Nucleus accumbens (tissue), 56 donors: Measurements from ENCODE around the gene CDCA3.
A peak's percentile ranks its signal among the peaks of the same experiment; 100 is the strongest.

Experiments used
- DNase-seq, 56 donors: peaks; one replicate each; lab custom pipeline; 2025; lab: John Stamatoyannopoulos, UW

CDCA3 gene

GRCh38 chr12:6858799-6859198 is 7.7 kb upstream of the CDCA3 start:
- DNase-seq, result no peak

DNA sequence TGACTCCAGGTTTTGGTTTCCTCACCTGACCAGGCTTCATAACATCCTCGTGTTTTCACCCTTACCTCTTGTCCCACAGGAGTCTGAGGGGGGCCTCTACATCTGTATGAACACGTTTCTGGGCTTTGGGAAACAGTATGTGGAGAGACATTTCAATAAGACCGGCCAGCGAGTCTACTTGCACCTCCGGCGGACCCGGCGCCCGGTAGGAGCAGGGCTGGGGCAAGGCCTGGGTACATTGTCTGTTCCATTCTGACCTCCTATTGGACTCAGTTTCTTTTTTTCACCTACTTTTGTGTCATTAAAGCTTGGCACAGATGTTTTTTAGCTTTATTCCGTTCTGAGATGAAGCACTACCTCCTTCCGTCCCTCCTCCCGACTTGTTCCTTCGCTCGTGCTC is 4.2 kb upstream of the CDCA3 start:
- no peak for DNase-seq

- DNase-seq, result no peak
These were observed 3.0 kb upstream of the CDCA3 start for GRCh38 chr12:6854036-6854435.

- DNase-seq, result no peak
These were observed 2.5 kb upstream of the CDCA3 start for GRCh38 chr12:6853626-6854025.

- DNase-seq, result peak in 45 of 56 donors; percentile 16 to 73 (median 52)
These were observed 1.7 kb upstream of the CDCA3 start for GRCh38 chr12:6852651-6853354.

DNA sequence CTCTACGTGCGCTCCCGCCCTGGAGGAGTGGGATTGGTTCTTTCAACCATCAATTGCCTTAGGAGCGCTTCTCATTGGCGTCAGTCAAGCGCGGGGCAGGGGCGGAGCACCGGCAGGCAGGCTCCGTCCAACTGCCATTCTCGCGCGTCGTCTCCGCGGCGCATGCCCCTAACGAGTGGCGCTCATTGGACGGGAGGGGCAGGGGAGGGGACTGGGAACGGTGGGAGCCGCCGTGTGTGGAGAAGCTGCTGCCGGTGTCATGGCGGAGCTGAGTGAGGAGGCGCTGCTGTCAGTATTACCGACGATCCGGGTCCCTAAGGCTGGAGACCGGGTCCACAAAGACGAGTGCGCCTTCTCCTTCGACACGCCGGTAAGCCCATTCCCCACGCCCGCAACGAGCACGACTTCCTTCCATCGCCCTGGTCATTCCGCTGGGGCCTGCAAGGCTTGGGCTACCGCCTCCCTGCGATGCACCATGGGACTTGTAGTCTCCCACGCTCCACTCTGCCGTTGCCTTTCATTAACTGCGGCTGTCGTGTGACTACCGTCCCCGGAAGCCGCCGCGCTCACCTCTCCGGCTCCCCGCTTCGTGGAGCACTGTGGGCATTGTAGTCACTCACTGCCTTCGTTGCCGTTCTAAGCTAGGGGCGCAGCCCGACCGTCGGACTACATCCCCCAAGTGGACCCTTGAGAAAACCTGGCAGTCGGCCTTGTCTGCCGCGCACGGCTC is 1.0 kb upstream of the CDCA3 start, which contains the start of gene USP5:
Gene USP5 (plus strand): TSS at position 230 of the 730 bp plus-strand sequence. CDS start 30 bp downstream, at position 260.
- peak; percentile 98 to 100 (median 100) for DNase-seq

GRCh38 chr12:6850796-6851152 is 312 bp downstream of the CDCA3 start:
- DNase-seq, result no peak

DNA sequence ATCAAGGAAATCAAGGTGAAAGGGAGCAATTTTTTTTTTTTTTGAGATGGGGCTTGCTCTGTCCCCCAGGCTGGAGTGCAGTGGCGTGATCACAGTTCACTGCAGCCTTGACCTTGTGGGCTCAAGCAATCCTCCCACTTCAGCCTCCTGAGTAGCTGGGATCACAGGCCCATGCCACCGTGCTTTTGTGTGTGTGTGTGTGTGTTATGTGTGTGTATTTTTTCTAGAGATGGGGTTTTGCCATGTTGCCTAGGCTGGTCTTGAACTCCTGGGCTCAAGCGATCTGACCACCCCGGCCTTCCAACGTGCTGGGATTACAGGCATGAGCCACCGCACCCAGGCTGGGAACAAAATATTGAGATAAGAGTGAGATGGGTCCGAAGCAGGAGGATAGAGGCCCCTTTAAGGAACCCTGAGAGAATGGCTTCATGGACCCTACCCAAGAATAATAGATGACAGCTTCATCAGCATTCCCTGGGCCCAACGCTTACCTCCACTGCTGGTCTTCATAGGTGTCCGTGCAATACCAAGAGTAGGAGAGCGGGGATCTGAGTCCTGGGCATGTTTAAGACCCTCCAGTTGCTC is 1.0 kb downstream of the CDCA3 start:
- no peak for DNase-seq

GRCh38 chr12:6849427-6849826 is 1.7 kb downstream of the CDCA3 start:
- DNase-seq, result no peak

DNA sequence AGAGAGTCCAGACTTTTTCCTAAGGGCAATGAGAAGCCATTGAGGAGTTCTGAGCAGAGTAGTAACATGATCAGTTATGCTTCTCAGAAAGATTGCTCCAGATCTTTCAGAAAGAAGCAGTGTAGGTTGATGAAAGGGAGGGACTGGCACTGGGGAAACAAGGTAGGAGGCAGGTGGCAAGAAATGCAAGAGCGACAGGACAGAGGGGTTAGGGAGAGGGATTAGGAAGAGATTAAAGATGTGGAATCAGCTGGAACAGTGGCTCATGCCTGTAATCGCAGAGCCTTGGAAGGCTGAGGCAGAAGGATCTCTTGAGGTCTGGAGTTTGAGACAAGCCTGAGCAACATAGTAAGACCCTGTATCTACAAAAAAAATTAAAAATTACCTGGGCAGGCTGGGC is 3.4 kb downstream of the CDCA3 start:
- no peak for DNase-seq

DNA sequence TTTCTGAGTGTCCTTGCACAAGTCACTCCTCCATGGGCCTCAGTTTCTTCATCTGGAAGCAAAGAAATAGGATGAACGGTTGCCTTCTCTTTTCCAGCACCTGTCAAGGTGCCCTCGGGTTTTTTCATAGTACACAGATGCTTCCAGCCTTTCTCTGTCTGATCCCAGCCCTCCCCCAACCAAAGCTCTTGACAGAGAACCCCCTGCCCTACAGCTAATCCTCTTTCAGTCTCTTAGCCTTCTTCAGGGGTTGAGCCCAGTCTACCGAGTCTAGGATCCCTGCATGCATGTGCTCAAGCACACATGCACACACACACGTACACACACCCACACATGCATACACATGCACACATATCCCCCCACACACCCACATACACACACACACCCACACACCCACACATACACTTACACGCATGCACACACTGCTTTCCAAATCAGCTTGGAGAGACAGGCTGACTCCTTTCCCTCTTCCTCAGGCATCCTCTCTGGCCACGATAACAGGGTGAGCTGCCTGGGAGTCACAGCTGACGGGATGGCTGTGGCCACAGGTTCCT is 4.7 kb downstream of the CDCA3 start:
- no peak for DNase-seq

DNA sequence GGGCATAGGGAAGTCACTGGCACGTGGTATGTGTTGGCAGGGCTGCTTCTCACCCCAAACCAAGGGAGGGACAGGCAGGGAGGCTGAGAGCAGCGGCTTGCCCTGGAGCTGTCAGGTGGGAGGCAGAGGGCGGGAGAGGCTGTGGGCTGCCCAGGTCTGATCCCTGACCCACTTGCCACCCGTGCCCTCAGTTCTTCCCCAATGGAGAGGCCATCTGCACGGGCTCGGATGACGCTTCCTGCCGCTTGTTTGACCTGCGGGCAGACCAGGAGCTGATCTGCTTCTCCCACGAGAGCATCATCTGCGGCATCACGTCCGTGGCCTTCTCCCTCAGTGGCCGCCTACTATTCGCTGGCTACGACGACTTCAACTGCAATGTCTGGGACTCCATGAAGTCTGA is 5.7 kb downstream of the CDCA3 start:
- no peak for DNase-seq

- DNase-seq, result no peak
These were observed 7.8 kb downstream of the CDCA3 start for GRCh38 chr12:6843118-6843902.

DNA sequence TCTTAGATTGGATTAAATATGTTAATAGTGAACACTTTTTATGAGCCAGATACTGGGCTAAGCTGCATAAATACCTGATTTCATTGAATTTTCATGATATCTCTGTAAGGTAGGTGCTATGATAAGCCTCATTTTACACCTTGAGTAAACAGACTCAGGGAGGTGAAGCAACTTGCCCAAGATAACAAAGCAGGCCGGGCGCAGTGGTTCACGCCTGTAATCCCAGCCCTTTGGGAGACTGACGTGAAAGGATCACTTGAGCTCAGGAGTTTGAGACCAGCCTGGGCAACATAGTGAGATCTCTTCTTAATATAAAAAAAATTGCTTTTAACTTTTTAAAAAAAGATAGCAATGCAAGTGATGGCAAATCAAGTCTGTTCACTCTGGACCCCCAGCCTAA is 9.0 kb downstream of the CDCA3 start:
- no peak for DNase-seq

GRCh38 chr12:6840761-6841515 is 10.1 kb downstream of the CDCA3 start, which contains the start of gene GNB3:
Gene GNB3, plus strand, starts transcription at chr12:6840925. Its CDS starts 363 bp downstream, at chr12:6841288.
- no peak for DNase-seq

GRCh38 chr12:6840330-6840729 is 10.8 kb downstream of the CDCA3 start:
- DNase-seq, result no peak

DNA sequence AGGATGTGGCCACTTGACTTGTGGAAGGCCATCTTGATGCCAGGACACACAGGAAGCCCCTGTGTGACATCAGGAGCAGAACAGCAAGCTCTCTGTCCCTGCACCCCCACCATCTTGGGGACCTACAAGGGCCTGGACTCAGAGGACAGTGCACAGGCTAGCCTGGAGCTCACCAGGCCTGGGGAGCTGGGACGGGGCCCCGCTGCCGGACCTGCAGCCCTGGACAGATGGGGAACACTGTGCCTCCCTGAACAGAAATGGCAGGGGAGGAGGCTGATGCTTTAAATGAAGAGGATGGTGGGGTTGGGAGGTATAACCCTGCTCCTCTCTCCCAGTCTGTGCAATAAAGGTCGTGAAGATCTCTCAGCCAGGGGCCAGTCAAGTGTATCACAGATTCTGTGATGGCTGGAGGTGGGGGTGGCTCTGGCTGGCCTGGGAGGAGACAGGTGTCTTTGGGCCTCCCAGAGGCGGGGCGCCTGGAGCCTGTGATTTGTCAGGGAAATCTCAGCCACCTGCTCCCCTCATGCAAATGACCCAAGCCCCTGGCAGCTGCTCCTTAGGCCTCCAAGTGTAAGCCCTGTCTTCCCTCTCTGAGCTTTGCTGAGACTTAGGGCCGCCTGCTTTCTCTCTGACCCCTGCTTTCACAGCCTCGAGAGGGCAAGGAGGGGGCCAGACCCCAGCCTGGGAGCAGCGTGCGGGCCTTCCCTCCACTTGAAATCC is 11.4 kb downstream of the CDCA3 start:
- no peak for DNase-seq

DNA sequence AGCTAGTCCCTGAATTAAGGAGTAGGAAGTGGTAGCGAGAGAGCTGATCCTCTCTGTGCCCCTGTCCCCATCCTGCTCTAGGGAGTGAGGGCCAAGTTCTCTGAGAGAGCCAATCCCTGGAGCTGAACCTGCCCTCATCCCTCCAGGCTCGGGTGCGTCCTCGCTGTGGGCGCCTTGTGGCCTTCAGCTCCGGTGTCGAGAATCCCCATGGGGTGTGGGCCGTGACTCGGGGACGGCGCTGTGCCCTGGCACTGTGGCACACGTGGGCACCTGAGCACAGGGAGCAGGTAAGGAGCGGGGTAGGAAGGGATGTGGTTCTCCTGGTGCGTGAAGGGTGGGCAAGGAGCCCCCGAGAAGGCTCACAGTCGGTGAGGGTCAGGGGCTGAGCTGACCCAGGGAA is 12.2 kb downstream of the CDCA3 start:
- DNase-seq, result no peak

DNA sequence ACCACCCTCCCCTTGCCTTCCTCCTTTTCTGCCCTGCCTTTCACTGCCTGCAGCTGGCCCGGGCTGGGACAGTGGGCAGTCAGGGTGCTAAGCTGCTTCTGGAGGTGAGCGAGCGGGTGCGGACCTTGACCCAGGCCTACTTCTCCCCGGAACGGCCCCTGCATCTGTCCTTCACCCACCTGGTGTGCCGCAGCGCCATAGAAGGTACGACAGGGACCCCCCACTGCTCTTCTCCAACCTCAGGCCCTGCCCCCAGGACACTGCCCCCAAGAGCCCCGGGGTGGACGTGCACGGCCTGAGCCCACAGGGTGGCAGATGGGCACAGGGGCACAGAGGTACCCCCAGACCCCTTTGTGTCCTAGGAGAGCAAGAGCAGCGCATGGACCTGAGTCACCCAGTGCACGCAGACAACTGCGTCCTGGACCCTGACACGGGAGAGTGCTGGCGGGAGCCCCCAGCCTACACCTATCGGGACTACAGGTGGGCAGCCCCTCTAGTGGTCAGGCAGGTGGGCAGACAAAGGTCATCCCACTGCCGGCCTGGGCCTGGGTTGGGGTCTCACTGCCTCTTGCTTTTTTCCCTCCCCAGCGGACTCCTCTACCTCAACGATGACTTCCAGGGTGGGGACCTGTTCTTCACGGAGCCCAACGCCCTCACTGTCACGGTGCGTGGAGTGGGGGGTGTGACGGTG is 13.6 kb downstream of the CDCA3 start:
- no peak for DNase-seq
